ENCODE data around the gene RPL35A. TPM values are rescaled to one million over a fixed set of nuclear protein-coding genes. Genes with fewer than 3 reads are reported as not detected.
"Not testable (repeated sequence)": the region's sequence is repeated elsewhere in the genome, so short reads cannot be mapped to it uniquely, and the experiment has no call there.

RPL35A gene
- 1,000 to 10,000 TPM; 1,657 to 1,935 (median 1,760) TPM for total RNA-seq
- total RNA-seq (2013): 3,078 TPM
- total RNA-seq: 594 to 1,093 (median 795) reads per million in 29 experiments

GRCh38 chr3:197949778-197950676 lies at the start of gene RPL35A:
Gene RPL35A (plus strand): TSS chr3:197950190. CDS start chr3:197950968, 778 bp downstream.
- peak within 1 kb of the TSS; percentile 99 for H3K27ac ChIP-seq (ENCODE audit: low read length)
- peak within 1 kb of the TSS; percentile 93 to 100 (median 97) for H3K4me3 Mint-ChIP-seq
- no peaks in the 10 kb centered on the region for H3K9me3 Mint-ChIP-seq
- WGBS (ENCODE audit: insufficient coverage): 0% methylated on average over 20 of the region's 36 CpGs
- H3K4me1 ChIP-seq (ENCODE audit: control insufficient read depth in 1 of 2, extremely low read depth in 1 of 2, insufficient read depth in 2 of 2, low read length in 2 of 2): peaks cover 7 to 47% of the 10 kb centered on the region in 2 experiments
- H3K36me3 ChIP-seq (ENCODE audit: control insufficient read depth in 2 of 2, extremely low read depth in 1 of 2, insufficient read depth in 1 of 2, low read length in 1 of 2): peaks cover 10 to 40% of the 10 kb centered on the region in 2 donors
- H3K4me1 Mint-ChIP-seq: peaks cover 51 to 61% (median 52%) of the 10 kb centered on the region in 3 donors
- DNase-seq: peak; percentile 68 to 96 (median 79)
- ATAC-seq (replicated peaks in 1 of 4): peak; percentile 89 to 96 (median 90)
- no peaks in the 10 kb centered on the region for H3K27me3 Mint-ChIP-seq
- H3K27me3 ChIP-seq (replicated peaks in 1 of 2; ENCODE audit: control insufficient read depth in 2 of 2, extremely low read depth in 1 of 2, insufficient read depth in 2 of 2, low read length in 1 of 2): no peaks in the 10 kb centered on the region
- ChIA-PET CTCF (interaction anchor here in 1 of 2 donors (0.5 to 1.0 kb wide), 2 partner anchors 11 to 16 kb away, joined by 3 to 4 read pairs; no protein-coding TSS in a partner anchor), POLR2A (interaction anchor here in 1 of 2 donors (1.0 kb wide), 1 partner anchor 9 kb away, joined by 3 read pairs; no protein-coding TSS in a partner anchor)
- peak within 1 kb of the TSS; percentile 96 to 100 for H3K27ac Mint-ChIP-seq
- peaks cover 32% of the 10 kb centered on the region for H3K36me3 Mint-ChIP-seq
- no peaks in the 10 kb centered on the region for H3K9me3 ChIP-seq
- peak within 1 kb of the TSS; percentile 71 to 90 for H3K4me3 ChIP-seq (ENCODE audit: control insufficient read depth in 1 of 2, extremely low read depth in 1 of 2, low read length in 1 of 2)

GRCh38 chr3:197901626-197902025 lies 48.4 kb upstream of the RPL35A start:
- no peak overlapping the region for H3K4me3 ChIP-seq (ENCODE audit: control insufficient read depth in 1 of 2, extremely low read depth in 1 of 2, low read length in 1 of 2)
- ATAC-seq (replicated peaks in 1 of 4) (no peak), DNase-seq (no peak)
- no peaks in the 10 kb centered on the region for H3K36me3 ChIP-seq (ENCODE audit: control insufficient read depth in 2 of 2, extremely low read depth in 1 of 2, insufficient read depth in 1 of 2, low read length in 1 of 2)
- no peak overlapping the region for H3K27ac Mint-ChIP-seq
- no peaks in the 10 kb centered on the region for H3K9me3 Mint-ChIP-seq
- H3K4me1 Mint-ChIP-seq: peaks cover 0 to 8% (median 8%) of the 10 kb centered on the region in 3 donors
- H3K4me1 ChIP-seq (ENCODE audit: control insufficient read depth in 1 of 2, extremely low read depth in 1 of 2, insufficient read depth in 2 of 2, low read length in 2 of 2): peaks cover 0 to 5% of the 10 kb centered on the region in 2 experiments
- H3K4me3 Mint-ChIP-seq: no peak overlapping the region
- H3K27me3 ChIP-seq (replicated peaks in 1 of 2; ENCODE audit: control insufficient read depth in 2 of 2, extremely low read depth in 1 of 2, insufficient read depth in 2 of 2, low read length in 1 of 2): peaks cover 0 to 7% of the 10 kb centered on the region in 2 experiments
- POLR2A ChIA-PET: interaction anchor here in 1 of 2 donors (0.6 kb wide), 1 partner anchor 766 kb away, joined by 3 read pairs; no protein-coding TSS in a partner anchor
- H3K36me3 Mint-ChIP-seq: no peaks in the 10 kb centered on the region
- WGBS (ENCODE audit: insufficient coverage): 95% methylated on average over 4 of the region's 4 CpGs
- CTCF ChIA-PET: no interaction called here
- H3K27me3 Mint-ChIP-seq: no peaks in the 10 kb centered on the region
- H3K9me3 ChIP-seq: no peaks in the 10 kb centered on the region
- no peak overlapping the region for H3K27ac ChIP-seq (ENCODE audit: low read length)

GRCh38 chr3:197906023-197906849 lies 43.8 kb upstream of the RPL35A start:
- WGBS (ENCODE audit: insufficient coverage): 6% methylated on average over 10 of the region's 17 CpGs
- H3K4me1 ChIP-seq (ENCODE audit: control insufficient read depth in 1 of 2, extremely low read depth in 1 of 2, insufficient read depth in 2 of 2, low read length in 2 of 2): peaks cover 0 to 5% of the 10 kb centered on the region in 2 experiments
- Mint-ChIP-seq H3K36me3 (peaks cover 2% of the 10 kb centered on the region), H3K9me3 (no peaks in the 10 kb centered on the region), H3K4me1 (peaks cover 0 to 10% (median 8%) of the 10 kb centered on the region in 3 donors), H3K27me3 (no peaks in the 10 kb centered on the region), H3K27ac (peak overlapping the region in 1 of 2 donors; percentile 20), H3K4me3 (no peak overlapping the region)
- DNase-seq: peak; percentile 31 to 86 (median 65)
- peak; percentile 76 to 81 (median 78) for ATAC-seq (replicated peaks in 1 of 4)
- no peaks in the 10 kb centered on the region for H3K27me3 ChIP-seq (replicated peaks in 1 of 2; ENCODE audit: control insufficient read depth in 2 of 2, extremely low read depth in 1 of 2, insufficient read depth in 2 of 2, low read length in 1 of 2)
- H3K4me3 ChIP-seq (ENCODE audit: control insufficient read depth in 1 of 2, extremely low read depth in 1 of 2, low read length in 1 of 2): no peak overlapping the region
- CTCF ChIA-PET: interaction anchor here (0.5 to 1.2 kb wide), 6 partner anchors 8 to 183 kb away, joined by 3 to 5 read pairs (median 4); no protein-coding TSS in a partner anchor
- H3K36me3 ChIP-seq (ENCODE audit: control insufficient read depth in 2 of 2, extremely low read depth in 1 of 2, insufficient read depth in 1 of 2, low read length in 1 of 2): no peaks in the 10 kb centered on the region
- no peak overlapping the region for H3K27ac ChIP-seq (ENCODE audit: low read length)
- no peaks in the 10 kb centered on the region for H3K9me3 ChIP-seq
- POLR2A ChIA-PET: no interaction called here

GRCh38 chr3:197906850-197907187 lies 43.2 kb upstream of the RPL35A start:
- Mint-ChIP-seq H3K4me1 (peaks cover 0 to 10% (median 8%) of the 10 kb centered on the region in 3 donors), H3K36me3 (peaks cover 2% of the 10 kb centered on the region), H3K9me3 (no peaks in the 10 kb centered on the region), H3K27me3 (no peaks in the 10 kb centered on the region), H3K4me3 (no peak overlapping the region), H3K27ac (no peak overlapping the region)
- Histone ChIP-seq H3K27me3 (replicated peaks in 1 of 2; ENCODE audit: control insufficient read depth in 2 of 2, extremely low read depth in 1 of 2, insufficient read depth in 2 of 2, low read length in 1 of 2) (no peaks in the 10 kb centered on the region), H3K36me3 (ENCODE audit: control insufficient read depth in 2 of 2, extremely low read depth in 1 of 2, insufficient read depth in 1 of 2, low read length in 1 of 2) (no peaks in the 10 kb centered on the region), H3K4me1 (ENCODE audit: control insufficient read depth in 1 of 2, extremely low read depth in 1 of 2, insufficient read depth in 2 of 2, low read length in 2 of 2) (peaks cover 0 to 5% of the 10 kb centered on the region in 2 experiments), H3K27ac (ENCODE audit: low read length) (no peak overlapping the region), H3K9me3 (no peaks in the 10 kb centered on the region), H3K4me3 (ENCODE audit: control insufficient read depth in 1 of 2, extremely low read depth in 1 of 2, low read length in 1 of 2) (no peak overlapping the region)
- ChIA-PET POLR2A (no interaction called here), CTCF (interaction anchor here in 1 of 2 donors (1.2 kb wide), 1 partner anchor 36 kb away, joined by 4 read pairs; no protein-coding TSS in a partner anchor)
- 58% methylated on average over 3 of the region's 3 CpGs for WGBS (ENCODE audit: insufficient coverage)
- ATAC-seq (replicated peaks in 1 of 4) (no peak), DNase-seq (no peak)

DNA sequence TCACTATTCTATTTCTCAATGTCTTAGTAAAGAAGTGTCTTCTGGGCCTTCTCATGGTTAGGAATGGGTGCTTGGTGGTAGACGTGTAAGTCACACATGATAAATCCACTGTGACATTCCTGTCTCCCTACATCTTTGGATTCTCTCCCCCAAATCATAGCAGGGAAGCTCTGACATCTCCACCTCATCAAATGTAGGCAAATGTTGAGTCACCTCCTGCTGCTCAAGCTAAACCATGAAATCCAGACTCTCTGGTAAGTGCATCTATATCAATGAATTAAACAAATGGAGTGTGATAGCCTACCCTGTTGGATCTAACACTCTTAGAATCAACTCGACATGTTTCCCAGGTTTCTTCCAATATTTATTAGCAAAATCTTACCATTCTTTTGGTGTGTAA lies 42.8 kb upstream of the RPL35A start:
- H3K27ac Mint-ChIP-seq: no peak overlapping the region
- ChIA-PET CTCF (interaction anchor here in 1 of 2 donors (1.2 kb wide), 1 partner anchor 36 kb away, joined by 4 read pairs; no protein-coding TSS in a partner anchor), POLR2A (no interaction called here)
- H3K4me1 ChIP-seq (ENCODE audit: control insufficient read depth in 1 of 2, extremely low read depth in 1 of 2, insufficient read depth in 2 of 2, low read length in 2 of 2): peaks cover 0 to 5% of the 10 kb centered on the region in 2 experiments
- H3K9me3 ChIP-seq: no peaks in the 10 kb centered on the region
- H3K9me3 Mint-ChIP-seq: no peaks in the 10 kb centered on the region
- H3K4me1 Mint-ChIP-seq: peaks cover 0 to 10% (median 8%) of the 10 kb centered on the region in 3 donors
- no peaks in the 10 kb centered on the region for H3K36me3 ChIP-seq (ENCODE audit: control insufficient read depth in 2 of 2, extremely low read depth in 1 of 2, insufficient read depth in 1 of 2, low read length in 1 of 2)
- ATAC-seq (replicated peaks in 1 of 4) (no peak), DNase-seq (no peak)
- no peak overlapping the region for H3K4me3 ChIP-seq (ENCODE audit: control insufficient read depth in 1 of 2, extremely low read depth in 1 of 2, low read length in 1 of 2)
- no peak overlapping the region for H3K4me3 Mint-ChIP-seq
- H3K27me3 Mint-ChIP-seq: no peaks in the 10 kb centered on the region
- WGBS (ENCODE audit: insufficient coverage): no CpG with 5 or more reads among the region's 2 CpGs
- peaks cover 2% of the 10 kb centered on the region for H3K36me3 Mint-ChIP-seq
- H3K27ac ChIP-seq (ENCODE audit: low read length): no peak overlapping the region
- H3K27me3 ChIP-seq (replicated peaks in 1 of 2; ENCODE audit: control insufficient read depth in 2 of 2, extremely low read depth in 1 of 2, insufficient read depth in 2 of 2, low read length in 1 of 2): no peaks in the 10 kb centered on the region

GRCh38 chr3:197908550-197908949 lies 41.4 kb upstream of the RPL35A start:
- peaks cover 0 to 11% of the 10 kb centered on the region in 2 experiments for H3K4me1 ChIP-seq (ENCODE audit: control insufficient read depth in 1 of 2, extremely low read depth in 1 of 2, insufficient read depth in 2 of 2, low read length in 2 of 2)
- H3K9me3 ChIP-seq; H3K27me3 Mint-ChIP-seq; POLR2A ChIA-PET; H3K27ac Mint-ChIP-seq; DNase-seq; H3K9me3 Mint-ChIP-seq; H3K36me3 ChIP-seq (ENCODE audit: control insufficient read depth in 2 of 2, extremely low read depth in 1 of 2, insufficient read depth in 1 of 2, low read length in 1 of 2); ATAC-seq (replicated peaks in 1 of 4); CTCF ChIA-PET; H3K4me3 ChIP-seq (ENCODE audit: control insufficient read depth in 1 of 2, extremely low read depth in 1 of 2, low read length in 1 of 2); H3K27me3 ChIP-seq (replicated peaks in 1 of 2; ENCODE audit: control insufficient read depth in 2 of 2, extremely low read depth in 1 of 2, insufficient read depth in 2 of 2, low read length in 1 of 2); H3K27ac ChIP-seq (ENCODE audit: low read length); H3K36me3 Mint-ChIP-seq; H3K4me3 Mint-ChIP-seq: not testable (repeated sequence)
- peaks cover 0 to 11% (median 10%) of the 10 kb centered on the region in 3 donors for H3K4me1 Mint-ChIP-seq
- WGBS (ENCODE audit: insufficient coverage): no CpG with 5 or more reads among the region's 2 CpGs

Measured in T-cell (primary cell).